Common myeloid progenitor, CD34-positive (primary cell): Measurements from ENCODE around the gene XRCC1.

Experiments
- CTCF ChIA-PET: fragments of 350-600 bp; sonication (Branson Sonifier 250); formaldehyde crosslinking; loops from one replicate; lab custom pipeline; 2021; ENCODE audit warnings: antibody characterized with exemption; lab: Charles Lee
- POLR2A ChIA-PET: fragments of 350-600 bp; sonication (Branson Sonifier 250); formaldehyde crosslinking; loops from one replicate; lab custom pipeline; 2021; ENCODE audit warnings: antibody characterized with exemption; lab: Charles Lee
- DNase-seq, 3 donors: peaks; one replicate each; pipeline versions ENCODE4 v3.0.0 to v3.0.0-alpha.2; 2013
- H3K27ac ChIP-seq, 2 experiments: 1 replicate in 1 of 2; 2 replicates in 1 of 2; pipeline ENCODE4 v1.7.0; 2013; ENCODE audit warnings: inconsistent platforms in 2 of 2, low read length in 2 of 2, mild to moderate bottlenecking in 2 of 2, low read depth in 1 of 2, moderate library complexity in 1 of 2; ENCODE audit not compliant: severe bottlenecking in 2 of 2, insufficient read depth in 1 of 2, poor library complexity in 1 of 2
- H3K27me3 ChIP-seq, 5 experiments: replicated peaks in 2 of 5; 1 replicate in 3 of 5; 2 replicates in 2 of 5; pipeline versions ENCODE4 v1.6.1 to v1.7.0; 2013; ENCODE audit warnings: low read length in 4 of 5, mild to moderate bottlenecking in 2 of 5, moderate library complexity in 2 of 5, inconsistent platforms in 1 of 5; ENCODE audit not compliant: insufficient read depth in 5 of 5, control insufficient read depth in 4 of 5
- H3K36me3 ChIP-seq, 4 experiments: 1 replicate in 2 of 4; 2 replicates in 2 of 4; pipeline versions ENCODE4 v1.6.1 to v1.7.0; 2013; ENCODE audit warnings: low read length in 3 of 4, control low read depth in 1 of 4, mild to moderate bottlenecking in 1 of 4; ENCODE audit not compliant: control insufficient read depth in 4 of 4, insufficient read depth in 4 of 4
- H3K4me1 ChIP-seq, 4 experiments: 1 replicate in 3 of 4; 2 replicates in 1 of 4; pipeline versions ENCODE4 v1.6.1 to v1.7.1; 2013; ENCODE audit warnings: low read length in 3 of 4, mild to moderate bottlenecking in 3 of 4, control low read depth in 1 of 4, inconsistent platforms in 1 of 4, moderate library complexity in 1 of 4; ENCODE audit not compliant: control insufficient read depth in 4 of 4, insufficient read depth in 4 of 4; ENCODE audit errors: control extremely low read depth in 1 of 4
- H3K4me3 ChIP-seq, 7 experiments: 1 replicate in 4 of 7; 2 replicates in 3 of 7; pipeline versions ENCODE4 v1.5.1 to v1.7.0; 2013; ENCODE audit warnings: mild to moderate bottlenecking in 7 of 7, low read length in 6 of 7, moderate library complexity in 6 of 7, inconsistent platforms in 2 of 7, low read depth in 2 of 7, control low read depth in 1 of 7; ENCODE audit not compliant: insufficient read depth in 4 of 7, control insufficient read depth in 1 of 7; ENCODE audit errors: extremely low read depth in 1 of 7
- H3K9me3 ChIP-seq, 5 experiments: 1 replicate in 4 of 5; 2 replicates in 1 of 5; pipeline versions ENCODE4 v1.6.1 to v1.7.1; 2013; ENCODE audit warnings: low read length in 4 of 5, mild to moderate bottlenecking in 2 of 5, inconsistent platforms in 1 of 5, low read depth in 1 of 5, moderate library complexity in 1 of 5; ENCODE audit not compliant: control insufficient read depth in 4 of 5, insufficient read depth in 2 of 5; ENCODE audit errors: control extremely low read depth in 1 of 5
- WGBS: methylation state at CpG from one replicate; pipeline ENCODE4 v1.1.5; 2013; ENCODE audit not compliant: insufficient coverage; 5-methylcytosine and 5-hydroxymethylcytosine counted together

XRCC1 gene

GRCh38 chr19:43599635-43600295, 24.4 kb upstream of the XRCC1 start:
- Histone ChIP-seq H3K27me3 (no peaks in the 10 kb centered on the region), H3K9me3 (no peaks in the 10 kb centered on the region), H3K4me1 (peaks cover 23 to 36% (median 32%) of the 10 kb centered on the region in 4 experiments), H3K36me3 (peaks cover 2 to 45% (median 30%) of the 10 kb centered on the region in 4 experiments), H3K27ac (no peak overlapping the region), H3K4me3 (no peak overlapping the region)
- ChIA-PET CTCF (interaction anchor here (0.6 to 14.7 kb wide), 8 partner anchors 27 to 189 kb away, joined by 3 to 247 read pairs (median 3); no protein-coding TSS in a partner anchor), POLR2A (no interaction called here)
- 100% methylated on average over 2 of the region's 4 CpGs for WGBS
- no peak for DNase-seq

- Histone ChIP-seq H3K4me1 (peaks cover 23 to 43% (median 36%) of the 10 kb centered on the region in 4 experiments), H3K9me3 (no peaks in the 10 kb centered on the region), H3K36me3 (peaks cover 2 to 44% (median 28%) of the 10 kb centered on the region in 4 experiments), H3K27me3 (no peaks in the 10 kb centered on the region), H3K4me3 (peak overlapping the region in 1 of 7 experiments; percentile 86), H3K27ac (peak overlapping the region in 1 of 2 experiments; percentile 100)
- POLR2A ChIA-PET: interaction anchor here (1.0 kb wide), 1 partner anchor 95 kb away, joined by 3 read pairs; no protein-coding TSS in a partner anchor
- DNase-seq: no peak
- 96% methylated on average over 18 of the region's 19 CpGs for WGBS
- CTCF ChIA-PET: interaction anchor here (1.0 to 14.7 kb wide), 6 partner anchors 8 to 127 kb away, joined by 3 to 247 read pairs (median 4); no protein-coding TSS in a partner anchor
Observed at GRCh38 chr19:43598445-43599240, 23.3 kb upstream of the XRCC1 start.

- Histone ChIP-seq H3K36me3 (peaks cover 2 to 49% (median 34%) of the 10 kb centered on the region in 4 experiments), H3K4me3 (peak overlapping the region in 6 of 7 experiments; percentile 83 to 98 (median 89)), H3K27me3 (no peaks in the 10 kb centered on the region), H3K9me3 (no peaks in the 10 kb centered on the region), H3K27ac (peak overlapping the region in 1 of 2 experiments; percentile 100), H3K4me1 (peaks cover 23 to 43% (median 36%) of the 10 kb centered on the region in 4 experiments)
- peak in 2 of 3 donors; percentile 54 to 58 for DNase-seq
- ChIA-PET POLR2A (interaction anchor here (1.0 kb wide), 1 partner anchor 94 kb away, joined by 3 read pairs; no protein-coding TSS in a partner anchor), CTCF (interaction anchor here (0.9 to 14.7 kb wide), 8 partner anchors 7 to 128 kb away, joined by 3 to 247 read pairs (median 4); no protein-coding TSS in a partner anchor)
- WGBS: 17% methylated on average over 3 of the region's 5 CpGs
Observed at GRCh38 chr19:43597876-43598275, 22.5 kb upstream of the XRCC1 start.

- Histone ChIP-seq H3K27ac (peak overlapping the region; percentile 99 to 100), H3K36me3 (peaks cover 2 to 50% (median 37%) of the 10 kb centered on the region in 4 experiments), H3K27me3 (no peaks in the 10 kb centered on the region), H3K4me3 (peak overlapping the region; percentile 45 to 98 (median 86)), H3K9me3 (no peaks in the 10 kb centered on the region), H3K4me1 (peaks cover 23 to 43% (median 36%) of the 10 kb centered on the region in 4 experiments)
- CTCF ChIA-PET: interaction anchor here (0.9 to 14.7 kb wide), 8 partner anchors 8 to 129 kb away, joined by 3 to 247 read pairs (median 6); no protein-coding TSS in a partner anchor
- WGBS: 32% methylated on average over 6 of the region's 7 CpGs
- POLR2A ChIA-PET: interaction anchor here (0.7 kb wide), 1 partner anchor 43 kb away, joined by 3 read pairs; no protein-coding TSS in a partner anchor
- DNase-seq: no peak
Observed at GRCh38 chr19:43596842-43597461, 21.6 kb upstream of the XRCC1 start.

GRCh38 chr19:43595999-43596841, 20.9 kb upstream of the XRCC1 start, which contains the start of the genes IRGQ and ZNF576:
TSS of gene IRGQ (minus strand) at chr19:43596134. CDS start at chr19:43595338, 796 bp downstream.
TSS of gene ZNF576 (plus strand) at chr19:43596595. CDS start at chr19:43597109, 514 bp downstream.
- 0% methylated on average over 46 of the region's 60 CpGs for WGBS
- Histone ChIP-seq H3K27me3 (no peaks in the 10 kb centered on the region), H3K4me3 (peak within 1 kb of the TSS; percentile 74 to 98 (median 92)), H3K9me3 (no peaks in the 10 kb centered on the region), H3K27ac (peak within 1 kb of the TSS; percentile 99 to 100), H3K36me3 (peaks cover 2 to 50% (median 34%) of the 10 kb centered on the region in 4 experiments), H3K4me1 (peaks cover 23 to 43% (median 36%) of the 10 kb centered on the region in 4 experiments)
- DNase-seq: peak; percentile 99 to 100 (median 99)
- ChIA-PET POLR2A (interaction anchor here (0.7 to 2.2 kb wide), 5 partner anchors 14 to 61 kb away, joined by 3 to 6 read pairs (median 3); partner anchors contain the start of genes PINLYP and XRCC1), CTCF (interaction anchor here (1.0 to 14.7 kb wide), 10 partner anchors 9 to 72 kb away, joined by 3 to 247 read pairs (median 6); no protein-coding TSS in a partner anchor)
